Measurements from ENCODE around the gene NMT1. TPM values are rescaled to one million over a fixed set of nuclear protein-coding genes. Genes with fewer than 3 reads are reported as not detected.
A peak's percentile ranks its signal among the peaks of the same experiment; 100 is the strongest.

NMT1 gene
- total RNA-seq, 2 donors from 2014 or later = 68.0 to 127 TPM

DNA sequence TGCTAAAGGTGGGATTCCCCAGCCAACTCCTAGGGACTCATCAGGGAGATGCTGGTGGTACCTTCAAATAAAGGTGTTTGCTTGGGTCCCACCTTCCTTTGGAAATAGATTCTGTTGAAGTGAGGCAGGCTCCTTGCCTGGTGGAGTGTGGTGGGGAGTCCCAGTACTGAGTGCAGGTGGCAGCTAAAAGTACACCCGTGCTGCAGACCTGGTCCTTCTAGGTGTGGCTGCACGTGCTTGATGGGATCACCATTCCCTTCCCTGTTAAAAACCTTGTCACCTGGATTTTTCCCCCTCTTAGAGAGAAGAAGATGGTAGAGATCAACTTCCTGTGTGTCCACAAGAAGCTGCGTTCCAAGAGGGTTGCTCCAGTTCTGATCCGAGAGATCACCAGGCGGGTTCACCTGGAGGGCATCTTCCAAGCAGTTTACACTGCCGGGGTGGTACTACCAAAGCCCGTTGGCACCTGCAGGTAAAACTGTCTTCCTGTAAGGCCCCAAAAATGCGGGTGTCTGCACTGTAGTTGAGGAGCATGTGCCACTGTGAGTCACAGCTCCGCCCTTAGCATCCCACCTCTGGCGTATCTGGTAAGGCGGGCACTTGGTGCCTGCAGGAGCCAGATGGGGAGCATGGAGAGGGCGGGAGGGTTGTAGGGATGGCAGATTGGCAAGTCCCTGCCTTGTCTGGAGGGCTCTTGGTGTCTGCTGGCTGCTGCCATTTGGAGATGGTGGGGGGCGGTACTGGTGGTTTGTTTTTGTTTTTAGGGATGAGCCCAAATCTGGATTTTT lies 37.2 kb downstream of the NMT1 start:
- no peak for TF ChIP-seq CTCF (IDR thresholded peaks at IDR 0.05)
- intact Hi-C loops (cut with DNase I) = loop anchor here (2.0 to 5.0 kb wide), 3 partner anchors 34 to 177 kb away; partner anchors contain the start of gene PLCD3
- Histone ChIP-seq H3K9ac (ENCODE audit: low read depth in 2 of 2, low read length in 2 of 2) (no peak overlapping the region), H3K27ac (no peak overlapping the region), H3K36me3 (peaks cover 8% of the 10 kb centered on the region), H3K27me3 (no peaks in the 10 kb centered on the region), H3K4me3 (no peak overlapping the region), H3K9me3 (no peaks in the 10 kb centered on the region), H3K4me1 (no peaks in the 10 kb centered on the region)
- no peak for DNase-seq

DNA sequence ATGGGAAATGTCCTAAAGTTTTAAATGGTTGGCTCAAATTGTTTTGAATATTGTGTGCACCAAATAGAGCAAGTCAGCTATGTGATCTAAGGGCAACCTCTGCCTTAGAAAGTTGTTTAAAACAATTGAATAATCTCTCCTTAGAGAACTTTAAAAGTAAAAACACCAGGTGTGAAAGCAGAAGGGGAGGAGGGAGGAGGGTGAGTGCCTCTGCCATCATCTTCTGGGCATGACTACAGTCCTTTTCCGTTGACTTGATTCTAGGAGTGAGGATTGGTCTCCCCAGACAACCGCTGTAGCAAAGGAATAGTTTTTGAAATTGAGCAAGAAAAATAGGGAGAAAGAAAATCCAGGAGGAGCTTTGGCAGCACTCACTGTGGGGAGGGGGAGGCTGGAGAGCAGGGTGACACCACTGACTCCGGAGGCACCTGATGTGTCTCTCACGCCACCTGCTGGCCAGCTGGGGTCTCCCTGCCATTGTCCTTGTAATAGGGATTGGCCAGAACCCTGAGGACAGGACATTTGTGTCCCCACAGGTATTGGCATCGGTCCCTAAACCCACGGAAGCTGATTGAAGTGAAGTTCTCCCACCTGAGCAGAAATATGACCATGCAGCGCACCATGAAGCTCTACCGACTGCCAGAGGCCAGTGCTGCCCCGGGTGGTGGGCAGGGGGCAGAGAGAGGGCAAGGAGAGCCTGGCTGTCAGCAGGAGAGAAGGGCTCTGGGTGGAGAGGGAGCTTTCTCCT lies 37.9 kb downstream of the NMT1 start:
- DNase-seq = peak; percentile 89
- Histone ChIP-seq H3K27me3 (no peaks in the 10 kb centered on the region), H3K9me3 (no peaks in the 10 kb centered on the region), H3K4me1 (no peaks in the 10 kb centered on the region), H3K36me3 (peaks cover 12% of the 10 kb centered on the region), H3K4me3 (no peak overlapping the region), H3K27ac (no peak overlapping the region), H3K9ac (ENCODE audit: low read depth in 2 of 2, low read length in 2 of 2) (no peak overlapping the region)
- intact Hi-C loops (cut with DNase I) = loop anchor here (2.0 to 5.0 kb wide), 3 partner anchors 33 to 178 kb away; partner anchors contain the start of gene PLCD3
- TF ChIP-seq CTCF (IDR thresholded peaks at IDR 0.05) = peak; percentile 85

DNA sequence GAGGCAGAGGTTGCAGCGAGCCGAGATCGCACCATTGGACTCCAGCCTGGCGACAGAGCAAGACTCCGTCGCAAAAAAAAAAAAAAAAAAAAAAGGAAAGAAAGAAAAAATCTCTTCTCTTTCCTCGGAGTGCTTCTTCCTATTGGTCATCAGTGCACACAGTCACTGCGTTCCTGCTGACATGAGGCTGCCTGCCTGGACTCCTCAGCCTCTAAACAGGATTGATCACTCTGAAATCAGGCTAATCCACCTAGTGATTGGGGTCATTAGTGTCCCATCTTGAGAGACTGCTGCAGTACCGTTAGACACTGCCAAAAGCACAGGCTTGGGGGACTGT lies 40.4 kb downstream of the NMT1 start:
- DNase-seq = no peak
- Histone ChIP-seq H3K9ac (ENCODE audit: low read depth in 2 of 2, low read length in 2 of 2) (no peak overlapping the region), H3K27ac (no peak overlapping the region), H3K4me1 (no peaks in the 10 kb centered on the region), H3K27me3 (no peaks in the 10 kb centered on the region), H3K36me3 (peaks cover 26% of the 10 kb centered on the region), H3K4me3 (no peak overlapping the region), H3K9me3 (no peaks in the 10 kb centered on the region)
- intact Hi-C loops (cut with DNase I) = no loop called here
- no peak for TF ChIP-seq CTCF (IDR thresholded peaks at IDR 0.05)

DNA sequence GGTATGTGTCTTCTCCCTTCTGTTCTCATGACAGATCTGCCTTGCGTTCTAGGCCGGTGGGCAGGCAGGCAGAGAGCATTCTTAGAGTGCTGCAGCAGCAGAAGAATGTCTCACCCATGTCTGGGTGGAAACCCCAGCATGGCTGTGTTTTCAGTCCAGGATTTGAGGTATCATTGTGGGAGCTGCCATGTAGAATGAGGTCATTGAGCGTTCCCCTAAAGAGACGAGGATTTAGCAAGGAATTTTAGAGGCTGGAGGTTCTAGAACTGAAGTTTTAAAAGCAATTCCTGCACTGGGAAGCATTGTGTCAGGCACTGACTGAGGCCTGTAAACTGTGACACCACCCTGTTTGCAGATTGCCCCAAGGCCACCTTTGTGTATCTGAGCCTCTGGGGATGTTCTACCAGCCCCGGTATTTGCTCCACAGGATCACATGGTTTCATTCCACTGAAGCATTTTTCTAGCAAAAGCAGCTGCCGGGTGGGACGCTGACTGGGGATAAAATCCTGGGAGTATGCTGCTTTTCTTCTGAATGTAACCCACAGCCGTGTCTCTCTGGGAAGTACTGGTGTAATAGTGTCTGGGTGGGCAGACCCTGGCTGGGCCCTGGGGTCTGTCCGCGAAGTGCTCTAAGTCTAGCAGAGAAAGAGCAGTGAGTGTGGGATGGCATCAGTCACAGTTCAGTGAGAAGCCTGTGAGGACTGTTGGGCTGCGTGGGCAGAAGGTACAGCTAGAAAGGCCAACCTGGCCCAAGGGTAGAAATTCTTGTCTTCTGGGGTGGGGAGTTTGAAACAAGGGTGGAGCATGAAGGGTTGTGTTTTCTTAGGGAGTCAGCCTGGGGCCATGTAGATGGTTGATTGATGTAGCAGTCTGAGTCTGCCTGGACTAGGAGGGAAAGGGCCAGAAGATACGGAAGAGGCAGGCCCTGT lies 41.0 kb downstream of the NMT1 start:
- H3K27ac ChIP-seq = no peak overlapping the region
- H3K27me3 ChIP-seq = no peaks in the 10 kb centered on the region
- no peak for DNase-seq
- peaks cover 26% of the 10 kb centered on the region for H3K36me3 ChIP-seq
- no peak overlapping the region for H3K4me3 ChIP-seq
- no peaks in the 10 kb centered on the region for H3K4me1 ChIP-seq
- TF ChIP-seq CTCF (IDR thresholded peaks at IDR 0.05) = no peak
- H3K9me3 ChIP-seq = no peaks in the 10 kb centered on the region
- no peak overlapping the region for H3K9ac ChIP-seq (ENCODE audit: low read depth in 2 of 2, low read length in 2 of 2)
- intact Hi-C loops (cut with DNase I) = no loop called here

DNA sequence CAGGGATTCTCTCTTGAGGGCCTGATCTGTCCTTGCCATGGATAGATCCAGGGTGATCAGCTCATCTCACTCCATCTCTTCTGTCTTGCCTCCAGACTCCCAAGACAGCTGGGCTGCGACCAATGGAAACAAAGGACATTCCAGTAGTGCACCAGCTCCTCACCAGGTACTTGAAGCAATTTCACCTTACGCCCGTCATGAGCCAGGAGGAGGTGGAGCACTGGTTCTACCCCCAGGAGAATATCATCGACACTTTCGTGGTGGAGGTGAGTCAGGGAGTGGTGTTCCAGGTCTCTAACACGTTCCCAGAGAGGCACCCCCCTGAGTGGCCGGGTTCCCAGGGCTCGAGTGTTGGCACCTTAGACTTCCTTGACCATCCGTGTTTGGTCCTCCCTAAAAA lies 41.7 kb downstream of the NMT1 start:
- no peaks in the 10 kb centered on the region for H3K27me3 ChIP-seq
- no peak overlapping the region for H3K27ac ChIP-seq
- intact Hi-C loops (cut with DNase I) = no loop called here
- H3K9me3 ChIP-seq = no peaks in the 10 kb centered on the region
- peaks cover 26% of the 10 kb centered on the region for H3K36me3 ChIP-seq
- no peak overlapping the region for H3K4me3 ChIP-seq
- H3K9ac ChIP-seq (ENCODE audit: low read depth in 2 of 2, low read length in 2 of 2) = no peak overlapping the region
- DNase-seq = no peak
- H3K4me1 ChIP-seq = no peaks in the 10 kb centered on the region
- no peak for TF ChIP-seq CTCF (IDR thresholded peaks at IDR 0.05)

All from colonic mucosa (tissue), 4 donors.